ENCODE results near the gene PARN.
"Not testable (repeated sequence)": the region's sequence is repeated elsewhere in the genome, so short reads cannot be mapped to it uniquely, and the experiment has no call there.

The PARN gene

DNA sequence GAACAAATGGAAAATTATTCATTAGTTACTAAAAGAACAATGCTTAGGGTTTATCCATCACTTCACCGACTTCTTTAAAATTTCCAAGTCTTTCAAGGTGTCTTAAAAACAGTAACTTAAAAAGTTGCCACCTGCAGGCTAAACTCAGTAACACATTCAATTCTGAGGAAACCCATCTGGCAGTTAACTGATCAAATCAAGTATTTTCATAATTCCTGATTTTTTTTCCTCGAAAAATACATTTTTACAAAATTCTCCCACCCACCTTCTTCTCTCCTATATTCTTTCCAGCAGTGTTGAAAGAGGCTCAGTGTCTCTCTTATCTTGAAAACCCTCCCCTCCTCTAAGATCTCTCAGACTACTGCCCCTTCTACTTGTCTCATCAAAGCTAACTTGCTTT lies 29.9 kb downstream of the PARN start:
- no peaks in the 10 kb centered on the region for H3K9me3 ChIP-seq (ENCODE audit: control insufficient read depth, low read length)
- H3K4me3 ChIP-seq (ENCODE audit: low read length): no peak overlapping the region
- H3K4me1 ChIP-seq (ENCODE audit: control insufficient read depth, insufficient read depth, low read length): no peaks in the 10 kb centered on the region
- peaks cover 3% of the 10 kb centered on the region for H3K36me3 ChIP-seq (ENCODE audit: control insufficient read depth, insufficient read depth, low read length)
- H3K9ac ChIP-seq (ENCODE audit: low read length): no peak overlapping the region
- H3K27me3 ChIP-seq (ENCODE audit: control insufficient read depth, insufficient read depth, low read length): no peaks in the 10 kb centered on the region

DNA sequence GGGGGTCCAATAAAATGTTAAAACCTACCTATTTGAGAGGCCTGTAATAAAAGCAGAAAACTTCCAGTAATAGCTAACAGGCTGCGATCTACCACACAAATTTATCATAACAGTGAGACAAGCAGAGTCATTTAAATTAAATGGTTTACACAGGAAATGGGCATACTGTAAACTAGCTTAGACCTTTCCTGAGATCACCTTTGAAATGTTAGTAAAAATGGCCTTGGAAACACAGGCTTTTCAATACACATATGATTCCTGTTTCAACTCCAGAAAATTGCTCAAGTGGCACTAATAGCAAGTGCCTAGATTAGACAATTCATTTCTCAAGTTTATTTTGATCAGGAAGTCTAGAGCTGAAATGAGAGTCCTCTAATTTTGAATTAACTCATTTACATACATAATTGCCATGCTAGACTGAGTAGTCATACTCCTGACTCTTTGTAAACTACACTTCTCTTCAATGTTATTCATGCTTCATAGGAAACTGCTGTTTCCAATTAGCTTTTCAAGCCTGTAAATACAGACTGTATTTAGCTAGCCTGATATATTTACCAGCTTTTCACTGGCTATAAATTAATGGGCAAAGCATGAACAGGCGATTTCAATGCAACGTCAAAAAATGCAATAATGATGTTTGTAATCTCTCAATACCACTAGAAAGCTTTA lies 43.3 kb downstream of the PARN start:
- Histone ChIP-seq H3K4me1 (ENCODE audit: control insufficient read depth, insufficient read depth, low read length) (no peaks in the 10 kb centered on the region), H3K9me3 (ENCODE audit: control insufficient read depth, low read length) (no peaks in the 10 kb centered on the region), H3K27me3 (ENCODE audit: control insufficient read depth, insufficient read depth, low read length) (no peaks in the 10 kb centered on the region), H3K36me3 (ENCODE audit: control insufficient read depth, insufficient read depth, low read length) (no peaks in the 10 kb centered on the region), H3K9ac (ENCODE audit: low read length) (no peak overlapping the region), H3K4me3 (ENCODE audit: low read length) (no peak overlapping the region)

DNA sequence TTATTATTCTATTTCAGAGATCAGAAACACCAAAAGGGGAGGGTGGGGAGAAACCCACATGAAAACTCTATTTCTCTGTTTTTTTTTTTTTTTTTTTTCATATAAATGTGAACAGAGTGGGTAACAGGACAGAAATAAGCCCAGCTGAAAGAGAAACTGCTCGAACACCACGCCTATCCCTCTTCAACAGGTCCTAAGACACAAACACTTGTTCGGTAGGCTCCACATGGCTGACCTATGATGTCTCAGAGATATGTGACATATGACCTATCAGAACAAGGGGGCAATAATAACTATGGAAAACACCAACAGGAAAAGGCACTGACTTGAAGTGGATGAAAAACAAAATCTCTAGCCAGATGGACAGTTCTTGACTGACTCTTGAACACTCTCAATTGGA lies 44.8 kb downstream of the PARN start:
- Histone ChIP-seq H3K27me3 (ENCODE audit: control insufficient read depth, insufficient read depth, low read length) (no peaks in the 10 kb centered on the region), H3K4me1 (ENCODE audit: control insufficient read depth, insufficient read depth, low read length) (no peaks in the 10 kb centered on the region), H3K4me3 (ENCODE audit: low read length) (no peak overlapping the region), H3K9me3 (ENCODE audit: control insufficient read depth, low read length) (no peaks in the 10 kb centered on the region), H3K9ac (ENCODE audit: low read length) (no peak overlapping the region), H3K36me3 (ENCODE audit: control insufficient read depth, insufficient read depth, low read length) (no peaks in the 10 kb centered on the region)

DNA sequence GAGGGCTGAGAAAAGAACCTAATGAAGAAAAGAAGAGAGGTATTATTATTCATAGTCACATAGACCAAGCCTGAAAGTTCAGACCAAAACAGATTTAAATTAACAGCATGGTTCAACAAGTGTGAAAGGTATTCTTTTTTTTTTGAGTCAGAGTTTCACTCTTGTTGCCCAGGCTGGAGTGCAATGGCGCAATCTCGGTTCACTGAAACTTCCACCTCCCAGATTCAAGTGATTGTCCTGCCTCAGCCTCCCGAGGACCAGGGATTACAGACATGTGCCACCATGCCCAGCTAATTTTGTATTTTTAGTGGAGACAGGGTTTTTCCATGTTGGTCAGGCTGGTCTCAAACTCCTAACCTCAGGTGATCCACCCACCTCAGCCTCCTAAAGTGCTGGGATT lies 49.1 kb downstream of the PARN start:
- not testable (repeated sequence) for H3K27me3 ChIP-seq (ENCODE audit: control insufficient read depth, insufficient read depth, low read length); H3K36me3 ChIP-seq (ENCODE audit: control insufficient read depth, insufficient read depth, low read length); H3K4me1 ChIP-seq (ENCODE audit: control insufficient read depth, insufficient read depth, low read length); H3K9me3 ChIP-seq (ENCODE audit: control insufficient read depth, low read length); H3K9ac ChIP-seq (ENCODE audit: low read length); H3K4me3 ChIP-seq (ENCODE audit: low read length)

DNA sequence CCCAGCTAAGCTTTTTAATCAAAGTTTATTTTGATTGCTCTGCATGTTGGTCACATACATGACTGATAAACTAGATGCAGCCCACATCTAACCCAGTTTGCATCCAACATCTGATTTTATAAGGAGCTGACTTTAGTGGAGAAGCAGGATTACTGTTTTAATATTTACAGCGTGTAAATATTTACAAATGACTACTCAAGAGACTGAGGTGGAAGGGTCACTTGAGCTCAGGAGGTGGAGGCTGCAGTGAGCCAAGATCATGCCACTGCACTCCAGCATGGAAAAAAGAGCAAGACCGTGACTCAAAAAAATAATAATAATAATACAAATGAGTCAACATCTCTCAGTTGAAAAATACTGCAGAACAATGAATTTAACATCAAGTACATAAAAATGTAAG lies 50.8 kb downstream of the PARN start:
- no peaks in the 10 kb centered on the region for H3K27me3 ChIP-seq (ENCODE audit: control insufficient read depth, insufficient read depth, low read length)
- peaks cover 7% of the 10 kb centered on the region for H3K4me1 ChIP-seq (ENCODE audit: control insufficient read depth, insufficient read depth, low read length)
- H3K36me3 ChIP-seq (ENCODE audit: control insufficient read depth, insufficient read depth, low read length): peaks cover 3% of the 10 kb centered on the region
- no peak overlapping the region for H3K9ac ChIP-seq (ENCODE audit: low read length)
- no peak overlapping the region for H3K4me3 ChIP-seq (ENCODE audit: low read length)
- no peaks in the 10 kb centered on the region for H3K9me3 ChIP-seq (ENCODE audit: control insufficient read depth, low read length)

DNA sequence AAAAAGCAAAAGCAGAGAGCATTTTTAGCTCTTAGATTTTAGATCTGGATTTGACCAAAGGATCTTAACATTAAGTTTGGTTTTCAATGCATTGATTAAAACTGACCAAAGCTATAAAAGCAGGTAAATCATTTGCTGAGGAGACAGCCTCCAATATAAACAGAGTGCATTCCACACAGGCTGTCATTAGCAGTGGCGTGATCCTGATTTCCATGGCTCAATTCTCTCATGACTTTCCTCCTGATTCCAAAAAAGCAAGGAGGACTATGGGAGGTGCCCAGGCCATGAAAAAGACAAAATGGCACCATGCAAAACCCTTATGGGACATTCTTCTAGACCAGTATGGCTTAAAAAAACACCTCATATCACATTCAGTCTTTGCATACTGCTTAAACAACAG lies 53.5 kb downstream of the PARN start:
- H3K4me3 ChIP-seq (ENCODE audit: low read length): no peak overlapping the region
- H3K9ac ChIP-seq (ENCODE audit: low read length): no peak overlapping the region
- H3K36me3 ChIP-seq (ENCODE audit: control insufficient read depth, insufficient read depth, low read length): peaks cover 3% of the 10 kb centered on the region
- H3K27me3 ChIP-seq (ENCODE audit: control insufficient read depth, insufficient read depth, low read length): no peaks in the 10 kb centered on the region
- H3K4me1 ChIP-seq (ENCODE audit: control insufficient read depth, insufficient read depth, low read length): peaks cover 7% of the 10 kb centered on the region
- H3K9me3 ChIP-seq (ENCODE audit: control insufficient read depth, low read length): no peaks in the 10 kb centered on the region

DNA sequence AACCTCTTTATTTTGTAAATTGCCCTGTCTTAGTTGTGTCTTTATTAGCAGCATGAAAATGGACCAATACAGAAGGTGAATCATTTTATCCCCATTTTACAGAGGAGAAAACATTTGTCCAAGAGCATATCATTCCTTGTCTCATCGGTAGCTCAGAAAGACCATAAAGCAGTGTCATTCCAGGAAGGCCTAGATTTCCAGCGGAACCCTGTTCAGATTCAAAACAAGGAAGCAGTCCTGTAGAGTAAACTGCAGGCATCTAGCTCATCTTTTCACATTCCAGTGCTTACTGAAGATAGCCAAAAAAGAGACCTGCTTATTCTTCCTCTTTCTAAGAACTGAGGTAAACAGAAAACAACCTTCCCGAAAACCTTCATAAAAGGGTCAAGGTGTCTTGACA lies 54.0 kb downstream of the PARN start:
- Histone ChIP-seq H3K36me3 (ENCODE audit: control insufficient read depth, insufficient read depth, low read length) (peaks cover 3% of the 10 kb centered on the region), H3K4me3 (ENCODE audit: low read length) (no peak overlapping the region), H3K27me3 (ENCODE audit: control insufficient read depth, insufficient read depth, low read length) (no peaks in the 10 kb centered on the region), H3K9ac (ENCODE audit: low read length) (no peak overlapping the region), H3K4me1 (ENCODE audit: control insufficient read depth, insufficient read depth, low read length) (peaks cover 7% of the 10 kb centered on the region), H3K9me3 (ENCODE audit: control insufficient read depth, low read length) (no peaks in the 10 kb centered on the region)

DNA sequence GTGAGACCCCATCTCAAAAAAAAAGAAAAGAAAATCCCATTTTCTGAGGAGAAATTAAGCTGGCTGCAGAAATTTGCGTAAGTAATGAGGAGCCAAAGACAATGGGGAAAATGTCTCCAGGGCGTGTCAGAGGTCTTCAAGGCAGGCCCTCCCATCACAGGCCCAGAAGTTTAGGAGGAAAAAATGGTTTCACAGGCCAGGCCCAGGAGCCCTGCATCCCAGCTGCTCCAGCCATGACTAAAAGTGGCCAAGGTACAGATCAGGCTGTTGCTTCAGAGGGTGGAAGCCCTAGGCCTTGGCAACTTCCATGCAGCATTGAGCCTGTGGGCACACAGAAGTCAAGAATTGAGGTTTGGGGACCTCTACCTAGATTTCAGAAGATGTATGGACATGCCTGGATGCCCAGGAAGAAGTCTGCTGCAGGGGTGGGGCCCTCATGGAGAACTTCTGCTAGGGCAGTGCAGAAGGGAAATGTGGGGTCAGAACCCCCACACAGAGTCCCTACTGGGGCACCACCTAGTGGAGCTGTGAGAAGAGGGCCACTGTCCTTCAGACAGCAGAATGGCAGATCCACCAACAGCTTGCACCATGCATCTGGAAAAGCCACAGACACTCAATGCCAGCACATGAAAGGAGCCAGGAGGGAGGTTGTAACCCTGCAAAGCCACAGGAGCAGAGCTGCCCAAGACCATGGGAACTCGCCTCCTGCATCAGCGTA lies 55.2 kb downstream of the PARN start:
- not testable (repeated sequence) for H3K4me3 ChIP-seq (ENCODE audit: low read length); H3K9ac ChIP-seq (ENCODE audit: low read length); H3K27me3 ChIP-seq (ENCODE audit: control insufficient read depth, insufficient read depth, low read length); H3K4me1 ChIP-seq (ENCODE audit: control insufficient read depth, insufficient read depth, low read length); H3K36me3 ChIP-seq (ENCODE audit: control insufficient read depth, insufficient read depth, low read length); H3K9me3 ChIP-seq (ENCODE audit: control insufficient read depth, low read length)

DNA sequence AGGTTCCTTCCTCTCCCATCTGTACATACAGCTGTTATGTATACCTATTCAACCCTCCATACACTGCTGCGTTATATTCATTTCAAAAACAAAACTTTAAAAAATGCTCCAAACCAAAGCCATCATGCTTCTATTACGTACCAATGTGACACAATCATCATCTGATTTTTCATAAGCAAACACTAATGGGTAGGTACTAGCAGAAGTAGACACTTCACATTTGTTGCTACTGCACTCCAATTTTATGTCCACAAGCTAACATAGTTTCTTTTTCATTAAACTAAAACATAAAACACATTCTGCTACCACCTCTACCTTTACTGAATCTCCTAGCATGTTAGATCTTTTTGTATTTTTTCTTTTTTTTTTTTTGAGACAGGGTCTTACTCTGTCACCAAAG lies 57.5 kb downstream of the PARN start:
- no peak overlapping the region for H3K9ac ChIP-seq (ENCODE audit: low read length)
- H3K9me3 ChIP-seq (ENCODE audit: control insufficient read depth, low read length): no peaks in the 10 kb centered on the region
- H3K4me3 ChIP-seq (ENCODE audit: low read length): no peak overlapping the region
- H3K4me1 ChIP-seq (ENCODE audit: control insufficient read depth, insufficient read depth, low read length): peaks cover 5% of the 10 kb centered on the region
- H3K36me3 ChIP-seq (ENCODE audit: control insufficient read depth, insufficient read depth, low read length): peaks cover 3% of the 10 kb centered on the region
- H3K27me3 ChIP-seq (ENCODE audit: control insufficient read depth, insufficient read depth, low read length): no peaks in the 10 kb centered on the region

DNA sequence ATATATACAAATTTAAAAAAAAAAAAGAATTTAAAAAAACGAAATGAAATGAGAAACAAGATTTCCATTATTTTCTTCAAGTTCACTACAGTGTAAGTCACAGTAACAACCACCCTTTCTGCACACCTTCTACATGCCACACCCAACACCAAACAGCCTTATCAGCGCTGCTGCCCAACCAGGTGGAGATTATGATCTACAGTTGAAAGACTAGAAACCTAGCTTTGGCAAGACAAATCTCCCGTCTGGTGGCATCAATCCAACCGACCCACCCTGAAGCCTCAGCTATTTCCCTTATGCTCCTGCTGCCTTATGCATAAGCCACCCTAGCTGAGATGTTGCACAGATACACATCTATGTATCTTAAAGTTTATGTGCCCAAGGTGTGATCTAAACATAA lies 60.8 kb downstream of the PARN start:
- H3K9me3 ChIP-seq (ENCODE audit: control insufficient read depth, low read length): no peaks in the 10 kb centered on the region
- H3K36me3 ChIP-seq (ENCODE audit: control insufficient read depth, insufficient read depth, low read length): no peaks in the 10 kb centered on the region
- H3K27me3 ChIP-seq (ENCODE audit: control insufficient read depth, insufficient read depth, low read length): no peaks in the 10 kb centered on the region
- H3K4me1 ChIP-seq (ENCODE audit: control insufficient read depth, insufficient read depth, low read length): peaks cover 38% of the 10 kb centered on the region
- H3K4me3 ChIP-seq (ENCODE audit: low read length): no peak overlapping the region
- H3K9ac ChIP-seq (ENCODE audit: low read length): no peak overlapping the region

DNA sequence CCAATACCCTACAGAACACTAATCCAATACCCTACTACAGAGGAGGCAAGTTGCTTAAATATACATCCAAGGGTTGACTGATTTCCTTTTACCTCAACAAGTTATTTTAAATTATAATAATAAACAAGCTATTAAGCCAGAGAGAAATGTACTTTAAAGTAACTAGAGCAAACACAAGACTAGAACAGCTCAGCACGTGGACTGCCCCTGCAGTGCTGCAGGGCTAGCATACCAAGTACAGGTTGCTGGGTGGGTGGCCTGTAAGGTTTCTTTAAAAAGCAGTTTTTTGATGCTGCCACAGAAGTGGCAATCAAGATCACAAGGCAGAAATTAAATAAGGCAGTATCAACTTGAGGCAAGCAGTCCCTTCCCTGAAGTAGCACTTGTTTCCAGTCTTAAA lies 63.5 kb downstream of the PARN start:
- Histone ChIP-seq H3K9me3 (ENCODE audit: control insufficient read depth, low read length) (no peaks in the 10 kb centered on the region), H3K9ac (ENCODE audit: low read length) (no peak overlapping the region), H3K4me1 (ENCODE audit: control insufficient read depth, insufficient read depth, low read length) (peaks cover 57% of the 10 kb centered on the region), H3K27me3 (ENCODE audit: control insufficient read depth, insufficient read depth, low read length) (no peaks in the 10 kb centered on the region), H3K4me3 (ENCODE audit: low read length) (no peak overlapping the region), H3K36me3 (ENCODE audit: control insufficient read depth, insufficient read depth, low read length) (no peaks in the 10 kb centered on the region)

DNA sequence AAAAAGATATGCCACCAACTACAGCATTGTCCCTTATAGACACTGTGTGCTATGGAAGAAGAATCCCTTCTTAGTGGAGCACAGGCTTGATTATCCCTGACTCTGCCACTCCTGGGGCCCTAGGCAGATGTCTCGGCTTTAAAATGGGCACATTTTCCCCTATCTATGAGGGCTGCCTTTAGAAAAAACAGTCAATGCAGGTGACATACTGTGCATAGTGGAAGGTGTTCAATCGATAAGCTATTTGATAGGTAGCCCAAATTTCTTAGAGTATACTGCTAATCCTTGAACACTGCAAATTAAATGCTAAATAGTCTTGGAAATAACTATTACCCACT lies 64.4 kb downstream of the PARN start:
- Histone ChIP-seq H3K4me3 (ENCODE audit: low read length) (no peak overlapping the region), H3K27me3 (ENCODE audit: control insufficient read depth, insufficient read depth, low read length) (no peaks in the 10 kb centered on the region), H3K9me3 (ENCODE audit: control insufficient read depth, low read length) (no peaks in the 10 kb centered on the region), H3K4me1 (ENCODE audit: control insufficient read depth, insufficient read depth, low read length) (peaks cover 60% of the 10 kb centered on the region), H3K9ac (ENCODE audit: low read length) (no peak overlapping the region), H3K36me3 (ENCODE audit: control insufficient read depth, insufficient read depth, low read length) (no peaks in the 10 kb centered on the region)

All from mucosa of stomach (tissue), 1 donor.